ENCODE measurements around the gene EYA3.

- TF ChIP-seq GATA3 (IDR thresholded peaks at IDR 0.05; ENCODE audit: low read depth, low read length), result no peak
- no peak for TF ChIP-seq GATA2 (IDR thresholded peaks at IDR 0.05; ENCODE audit: low read depth, low read length)
Measured at GRCh38 chr1:28062806-28063205, 25.6 kb downstream of the EYA3 start.
